Daoy (cell line): ENCODE data around the gene SVEP1. TPM values are rescaled to one million over a fixed set of nuclear protein-coding genes. Genes with fewer than 3 reads are reported as not detected.
"Not testable (repeated sequence)": the region's sequence is repeated elsewhere in the genome, so short reads cannot be mapped to it uniquely, and the experiment has no call there.

ENCODE experiments used
- DNase-seq: peaks from one replicate; pipeline ENCODE4 v3.0.0-alpha.2; 2015; ENCODE audit warnings: low read depth
- total RNA-seq: library from RNA; depleted of rRNA; stranded (reverse); fragments of >200 nt; shearing (Covaris generic); gene quantifications from 2 replicates; pipeline ENCODE4 v1.2.3, GENCODE V29; 2014

Gene SVEP1
- total RNA-seq, 1 experiment from 2014 or later = 0.86 TPM

GRCh38 chr9:110371411-110372007 lies 208.0 kb downstream of the SVEP1 start:
- DNase-seq = no peak

- DNase-seq = peak; percentile 57
Measured at GRCh38 chr9:110370315-110370714, 209.2 kb downstream of the SVEP1 start.

GRCh38 chr9:110364451-110364850 lies 215.1 kb downstream of the SVEP1 start:
- DNase-seq = no peak

- DNase-seq = not testable (repeated sequence)
Measured at GRCh38 chr9:110358992-110359391, 220.5 kb downstream of the SVEP1 start.

GRCh38 chr9:110357505-110357904 lies 222.0 kb downstream of the SVEP1 start:
- DNase-seq = no peak

GRCh38 chr9:110356639-110357395 lies 222.7 kb downstream of the SVEP1 start:
- no peak for DNase-seq

- DNase-seq = no peak
Measured at GRCh38 chr9:110355911-110356310, 223.6 kb downstream of the SVEP1 start.

- peak; percentile 81 for DNase-seq
Measured at GRCh38 chr9:110351009-110351467, 228.5 kb downstream of the SVEP1 start.

- no peak for DNase-seq
Measured at GRCh38 chr9:110346325-110346724, 233.2 kb downstream of the SVEP1 start.

GRCh38 chr9:110344821-110345220 lies 234.7 kb downstream of the SVEP1 start:
- DNase-seq = no peak

GRCh38 chr9:110343551-110343950 lies 236.0 kb downstream of the SVEP1 start:
- DNase-seq = no peak

- DNase-seq = peak; percentile 15
Measured at GRCh38 chr9:110340306-110340705, 239.2 kb downstream of the SVEP1 start.

GRCh38 chr9:110338143-110338542 lies 241.4 kb downstream of the SVEP1 start:
- DNase-seq = no peak

- DNase-seq = no peak
Measured at GRCh38 chr9:110337727-110338126, 241.8 kb downstream of the SVEP1 start, which contains the start of gene TXNDC8. Gene TXNDC8, minus strand, starts transcription at chr9:110337863.

GRCh38 chr9:110336363-110336762 lies 243.2 kb downstream of the SVEP1 start:
- no peak for DNase-seq

GRCh38 chr9:110334871-110335270 lies 244.7 kb downstream of the SVEP1 start:
- no peak for DNase-seq

- no peak for DNase-seq
Measured at GRCh38 chr9:110334183-110334582, 245.4 kb downstream of the SVEP1 start.

- no peak for DNase-seq
Measured at GRCh38 chr9:110332766-110333165, 246.8 kb downstream of the SVEP1 start.

- no peak for DNase-seq
Measured at GRCh38 chr9:110330484-110331105, 248.9 kb downstream of the SVEP1 start.

- no peak for DNase-seq
Measured at GRCh38 chr9:110329639-110330230, 249.8 kb downstream of the SVEP1 start.

- DNase-seq = no peak
Measured at GRCh38 chr9:110328763-110329162, 250.8 kb downstream of the SVEP1 start.

- no peak for DNase-seq
Measured at GRCh38 chr9:110327716-110328115, 251.8 kb downstream of the SVEP1 start.
